Measurements from ENCODE around the gene CLN6. TPM values are rescaled to one million over a fixed set of nuclear protein-coding genes. Genes with fewer than 3 reads are reported as not detected.

Gene CLN6
- total and polyA plus RNA-seq, 9 of the 15 experiments (the other 6 are each of a cell fraction or from before 2014, with no cell fraction given), result 0.71 to 53.3 (median 39.3) TPM

- TF ChIP-seq XRCC5 (IDR thresholded peaks at IDR 0.05; ENCODE audit: low read depth, low read length) (no peak), ZNF398 (CRISPR knock-in tag; IDR thresholded peaks at IDR 0.05) (no peak), U2AF2 (optimal IDR thresholded peaks at IDR 0.05; ENCODE audit: low read depth, low read length) (no peak), ARHGAP35 (IDR thresholded peaks at IDR 0.05; ENCODE audit: partially characterized antibody) (no peak), YY1 (IDR thresholded peaks at IDR 0.05; ENCODE audit: borderline replicate concordance in 1 of 3, control insufficient read depth in 1 of 3, extremely low read depth in 1 of 3, insufficient read depth in 3 of 3, insufficient read length in 1 of 3, insufficient replicate concordance in 2 of 3, low read depth in 1 of 3, low read length in 2 of 3) (no peak), BRD4 (IDR thresholded peaks at IDR 0.05) (no peak), ZNF146 (CRISPR knock-in tag; IDR thresholded peaks at IDR 0.05; ENCODE audit: unreplicated experiment) (no peak), COPS2 (conservative IDR thresholded peaks at IDR 0.05) (no peak), ZNF76 (CRISPR knock-in tag; IDR thresholded peaks at IDR 0.05; ENCODE audit: borderline replicate concordance) (no peak), RAD21 (CRISPR knock-in tag; conservative IDR thresholded peaks at IDR 0.05 in 1 of 2, IDR thresholded peaks at IDR 0.05 in 1 of 2) (peak; percentile 41 to 60), SPI1 (IDR thresholded peaks at IDR 0.05; ENCODE audit: borderline replicate concordance, low read depth, low read length) (no peak), HMGN3 (IDR thresholded peaks at IDR 0.05; ENCODE audit: borderline replicate concordance, extremely low read depth, insufficient read length, low read depth, low read length) (no peak), RB1 (IDR thresholded peaks at IDR 0.05; ENCODE audit: low read depth) (0 out of 2 replicates have a peak, but pooled peaks have one; percentile 25), ZNF12 (CRISPR knock-in tag; IDR thresholded peaks at IDR 0.05) (no peak), ZNF561 (CRISPR knock-in tag; conservative IDR thresholded peaks at IDR 0.05) (no peak), RCOR1 (IDR thresholded peaks at IDR 0.05; ENCODE audit: borderline replicate concordance in 1 of 2, low read depth in 2 of 2, low read length in 2 of 2) (0 out of 4 replicates have a peak, but pooled peaks of 1 of the 2 experiments have one; percentile 17), NRF1 (conservative IDR thresholded peaks at IDR 0.05 in 1 of 2, IDR thresholded peaks at IDR 0.05 in 1 of 2) (no peak), EGR1 (conservative IDR thresholded peaks at IDR 0.05) (peak; percentile 61), MEF2D (tag; conservative IDR thresholded peaks at IDR 0.05; ENCODE audit: low read depth) (no peak), RAD51 (IDR thresholded peaks at IDR 0.05; ENCODE audit: borderline replicate concordance, low read depth) (no peak), EP400 (IDR thresholded peaks at IDR 0.05) (no peak), PHF20 (IDR thresholded peaks at IDR 0.05; ENCODE audit: partially characterized antibody) (no peak), RBM17 (IDR thresholded peaks at IDR 0.05; ENCODE audit: borderline replicate concordance, low read depth, low read length) (no peak), HMGXB4 (CRISPR knock-in tag; IDR thresholded peaks at IDR 0.05) (no peak)
These were observed 18.5 kb downstream of the CLN6 start (continued) for GRCh38 chr15:68210821-68211655.
